OCI-LY3 (cell line): ENCODE data around the gene SEPSECS.

Source experiments
- EZH2phosphoT487 ChIP-seq: fragments of 200-600 bp; shearing (Covaris generic); IDR thresholded peaks from 2 replicates; pipeline ENCODE4 v1.6.1; 2018; ENCODE audit warnings: antibody characterized with exemption, mixed run types, low read depth
- TF ChIP-seq, protein P1 (sequence below): fragments of 200-600, 300-600 bp; sonication (generic); IDR thresholded peaks from 2 replicates; pipeline ENCODE4 v1.5.1; 2014; ENCODE audit warnings: antibody characterized with exemption, low read length, low read depth

DNA sequence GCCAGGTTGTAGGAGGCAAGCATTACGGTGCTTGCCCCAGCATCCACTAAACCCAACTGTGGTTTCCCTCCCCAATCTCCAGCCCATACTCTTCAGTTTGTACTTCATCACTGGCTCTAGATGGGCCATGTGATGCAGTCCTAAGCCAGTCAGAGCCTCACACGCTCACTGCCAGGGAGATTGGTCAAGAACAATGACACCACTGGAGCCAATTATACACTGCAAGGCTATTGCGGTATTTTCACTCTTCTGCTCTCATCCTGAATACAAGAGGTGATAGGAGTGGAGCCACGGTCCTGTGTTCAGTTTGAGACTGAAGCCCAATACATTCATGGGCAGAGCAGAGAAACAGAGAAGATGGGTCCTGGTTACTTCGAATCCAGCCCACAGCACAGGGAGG, 58.4 kb downstream of the SEPSECS start:
- TF ChIP-seq, protein P1, sequence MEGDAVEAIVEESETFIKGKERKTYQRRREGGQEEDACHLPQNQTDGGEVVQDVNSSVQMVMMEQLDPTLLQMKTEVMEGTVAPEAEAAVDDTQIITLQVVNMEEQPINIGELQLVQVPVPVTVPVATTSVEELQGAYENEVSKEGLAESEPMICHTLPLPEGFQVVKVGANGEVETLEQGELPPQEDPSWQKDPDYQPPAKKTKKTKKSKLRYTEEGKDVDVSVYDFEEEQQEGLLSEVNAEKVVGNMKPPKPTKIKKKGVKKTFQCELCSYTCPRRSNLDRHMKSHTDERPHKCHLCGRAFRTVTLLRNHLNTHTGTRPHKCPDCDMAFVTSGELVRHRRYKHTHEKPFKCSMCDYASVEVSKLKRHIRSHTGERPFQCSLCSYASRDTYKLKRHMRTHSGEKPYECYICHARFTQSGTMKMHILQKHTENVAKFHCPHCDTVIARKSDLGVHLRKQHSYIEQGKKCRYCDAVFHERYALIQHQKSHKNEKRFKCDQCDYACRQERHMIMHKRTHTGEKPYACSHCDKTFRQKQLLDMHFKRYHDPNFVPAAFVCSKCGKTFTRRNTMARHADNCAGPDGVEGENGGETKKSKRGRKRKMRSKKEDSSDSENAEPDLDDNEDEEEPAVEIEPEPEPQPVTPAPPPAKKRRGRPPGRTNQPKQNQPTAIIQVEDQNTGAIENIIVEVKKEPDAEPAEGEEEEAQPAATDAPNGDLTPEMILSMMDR, result no peak
- TF ChIP-seq EZH2phosphoT487, result no peak
